SK-N-MC (cell line): ENCODE measurements around the gene CDH23.

Source experiments
- DNase-seq: peaks from one replicate; pipeline ENCODE4 v3.0.0-alpha.2; 2011; ENCODE audit warnings: low read depth, low spot score
- H3K27ac ChIP-seq: fragments of 200-600 bp; sonication (generic); 2 replicates; pipeline ENCODE4 v1.5.1; 2016; ENCODE audit warnings: mixed run types
- H3K36me3 ChIP-seq: fragments of 200-600 bp; sonication (generic); 2 replicates; pipeline ENCODE4 v1.6.1; 2017; ENCODE audit warnings: antibody characterized with exemption, low read length, mixed read lengths; ENCODE audit not compliant: insufficient read depth
- H3K4me3 ChIP-seq: fragments of 200-600 bp; sonication (generic); 2 replicates; pipeline ENCODE4 v1.5.1; 2016
- H3K9ac ChIP-seq: fragments of 200-600 bp; sonication (generic); 2 replicates; pipeline ENCODE4 v1.8.0; 2017; ENCODE audit warnings: mixed run types, mixed read lengths; ENCODE audit not compliant: insufficient read length
- H3K9me3 ChIP-seq: fragments of 200-600 bp; sonication (generic); 2 replicates; pipeline ENCODE4 v1.6.1; 2017; ENCODE audit warnings: low read depth, mild to moderate bottlenecking, antibody characterized with exemption, low read length, moderate library complexity, mixed read lengths
- EZH2 ChIP-seq: fragments of 200-600 bp; sonication (generic); IDR thresholded peaks from one replicate; pipeline ENCODE4 v1.6.1; 2017; ENCODE audit warnings: antibody characterized with exemption
- FOXP2 ChIP-seq: optimal IDR thresholded peaks from 2 replicates; pipeline ENCODE3; 2011; ENCODE audit warnings: mild to moderate bottlenecking, moderate library complexity; ENCODE audit not compliant: insufficient read depth; ENCODE audit errors: extremely low read length, control extremely low read depth
- POLR2AphosphoS5 ChIP-seq: IDR thresholded peaks from 2 replicates; pipeline ENCODE4 v1.6.1; 2012; ENCODE audit warnings: mild to moderate bottlenecking, low read depth, low read length, borderline replicate concordance

The CDH23 gene

DNA sequence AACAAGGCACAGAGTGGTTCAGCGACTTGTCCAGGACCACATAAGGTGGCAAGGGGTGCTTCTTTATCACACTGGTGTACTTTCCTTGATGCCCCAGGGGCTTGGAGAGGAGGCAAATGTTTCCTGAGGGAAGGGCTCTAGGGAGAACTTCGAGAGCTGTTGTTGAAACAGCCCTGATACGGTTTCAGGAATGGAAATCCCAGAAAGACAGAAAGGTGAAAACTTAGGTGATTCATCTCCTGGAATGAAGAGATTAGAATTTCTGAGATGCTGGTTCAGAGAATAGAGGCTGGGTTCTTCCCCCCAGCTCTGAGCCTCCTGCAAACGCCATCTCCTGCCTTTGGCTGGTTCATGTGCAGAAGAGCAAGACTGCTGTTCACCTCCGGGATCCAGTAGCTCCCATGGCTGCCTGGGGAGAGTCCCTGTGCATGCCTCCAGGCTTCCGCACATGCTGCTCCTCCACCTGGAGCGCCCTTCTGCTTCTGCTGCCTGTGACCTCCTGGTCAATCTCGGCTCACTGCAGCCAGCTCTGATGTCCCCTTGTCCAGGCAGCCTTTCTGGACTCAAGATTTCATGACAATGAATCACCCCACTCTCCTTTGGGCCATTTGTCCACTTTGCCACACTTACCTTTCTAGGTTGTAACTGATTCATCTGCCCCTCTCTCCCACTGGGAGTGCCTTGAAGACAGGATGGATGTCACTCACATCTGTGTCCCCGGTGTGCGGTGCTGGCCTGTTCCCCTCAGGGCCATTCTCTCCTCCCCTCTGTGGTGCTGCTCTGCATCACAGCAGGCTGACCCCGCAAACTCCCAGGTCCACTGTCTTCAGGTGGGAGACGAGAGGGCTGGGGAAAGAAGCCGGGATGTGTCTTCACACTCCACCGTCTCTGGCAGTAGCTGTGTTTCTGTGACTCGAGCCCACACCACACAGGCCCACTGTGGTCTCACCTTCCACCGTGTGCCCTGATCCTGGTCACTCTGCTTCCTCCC lies 3.6 kb upstream of the CDH23 start:
- Histone ChIP-seq H3K27ac (no peak overlapping the region), H3K36me3 (no peaks in the 10 kb centered on the region), H3K9ac (no peak overlapping the region), H3K9me3 (no peaks in the 10 kb centered on the region), H3K4me3 (no peak overlapping the region)
- TF ChIP-seq POLR2AphosphoS5: no peak
- no peak for TF ChIP-seq EZH2
- no peak for TF ChIP-seq FOXP2
- no peak for DNase-seq

DNA sequence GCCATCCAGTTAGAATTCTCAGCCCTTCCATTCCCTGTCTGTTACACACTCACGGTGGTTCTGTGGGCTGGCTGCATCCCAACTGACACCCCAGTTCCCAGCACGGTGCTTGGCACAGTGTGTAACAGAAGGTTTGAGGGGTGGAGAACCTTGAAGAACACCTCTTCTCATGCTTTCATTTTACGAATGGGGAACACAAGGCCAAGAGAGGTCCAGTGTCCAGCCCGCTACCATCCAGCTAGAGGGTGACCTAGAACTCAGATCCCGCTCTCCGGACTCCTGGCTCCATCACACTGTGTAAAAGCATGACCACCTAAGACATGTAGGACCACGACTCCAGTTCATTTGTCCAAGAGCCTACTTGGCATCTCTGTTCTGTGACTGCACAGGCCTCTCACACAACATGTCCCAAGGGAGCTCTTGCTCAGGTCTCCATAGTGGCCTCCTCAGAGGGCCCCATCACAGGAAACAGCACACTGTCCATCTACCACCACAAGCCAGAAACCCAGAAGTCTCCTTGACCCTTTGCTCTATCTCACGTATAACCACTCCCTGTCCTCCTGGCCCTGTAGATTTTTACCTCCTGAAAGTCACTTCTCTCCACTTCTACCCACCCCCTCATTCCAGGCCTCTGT lies 2.8 kb upstream of the CDH23 start:
- TF ChIP-seq EZH2 (no peak), POLR2AphosphoS5 (no peak), FOXP2 (no peak)
- H3K4me3 ChIP-seq: no peak overlapping the region
- DNase-seq: no peak
- no peak overlapping the region for H3K27ac ChIP-seq
- no peak overlapping the region for H3K9ac ChIP-seq
- no peaks in the 10 kb centered on the region for H3K9me3 ChIP-seq
- H3K36me3 ChIP-seq: no peaks in the 10 kb centered on the region

DNA sequence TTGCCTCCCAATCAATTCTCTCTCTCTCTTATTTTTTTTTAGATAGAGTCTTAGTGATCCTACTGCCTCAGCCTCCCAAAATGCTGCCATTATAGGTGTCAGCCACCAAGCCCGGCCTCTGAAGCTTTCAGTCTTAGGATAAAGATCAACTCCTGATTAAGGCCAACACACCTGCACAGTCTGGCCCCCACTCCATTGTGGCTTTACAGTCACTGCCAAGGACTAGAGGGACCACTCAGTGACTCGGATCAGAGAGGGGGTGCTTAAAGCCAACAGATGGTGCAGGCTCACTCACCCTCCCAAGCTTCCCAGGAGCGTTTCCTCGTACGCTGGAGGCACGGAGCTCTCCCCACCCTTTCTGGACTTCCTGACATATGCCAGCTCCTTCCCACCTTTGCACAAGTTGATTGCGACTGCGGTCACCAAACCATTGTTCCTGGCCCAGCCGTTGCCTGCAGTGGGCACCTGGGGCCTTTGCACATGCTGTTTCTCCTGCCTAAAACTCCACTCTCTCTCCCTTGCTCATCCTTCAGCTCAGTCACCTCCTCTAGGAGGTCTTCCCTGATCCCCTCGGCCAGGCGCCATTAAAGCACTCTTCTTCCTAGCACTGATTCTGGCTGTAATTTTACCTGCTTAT lies 1.7 kb upstream of the CDH23 start:
- H3K27ac ChIP-seq: no peak overlapping the region
- H3K4me3 ChIP-seq: no peak overlapping the region
- no peak overlapping the region for H3K9ac ChIP-seq
- DNase-seq: no peak
- no peaks in the 10 kb centered on the region for H3K36me3 ChIP-seq
- TF ChIP-seq EZH2 (no peak), FOXP2 (no peak), POLR2AphosphoS5 (no peak)
- H3K9me3 ChIP-seq: no peaks in the 10 kb centered on the region

DNA sequence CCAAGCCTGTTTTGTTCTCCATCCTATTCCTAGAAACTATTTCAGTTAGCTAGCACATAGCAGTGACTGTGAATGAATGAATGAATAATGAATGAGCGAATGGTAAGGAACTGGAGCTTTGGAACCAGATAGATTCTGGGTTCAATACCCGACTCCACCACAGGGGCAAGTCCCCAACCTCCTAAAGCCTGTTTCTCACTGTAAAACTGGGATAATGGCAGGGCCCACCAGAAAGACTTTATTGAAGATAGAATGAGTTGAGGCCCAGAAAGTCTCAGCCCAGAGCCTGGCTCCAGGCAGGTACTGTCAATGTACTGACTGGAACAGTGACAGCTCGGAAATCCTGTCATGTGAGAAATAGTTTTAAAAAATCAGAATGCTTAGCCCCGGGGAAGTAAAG lies 1.1 kb upstream of the CDH23 start:
- H3K9ac ChIP-seq: no peak overlapping the region
- TF ChIP-seq EZH2 (no peak), POLR2AphosphoS5 (no peak), FOXP2 (no peak)

DNA sequence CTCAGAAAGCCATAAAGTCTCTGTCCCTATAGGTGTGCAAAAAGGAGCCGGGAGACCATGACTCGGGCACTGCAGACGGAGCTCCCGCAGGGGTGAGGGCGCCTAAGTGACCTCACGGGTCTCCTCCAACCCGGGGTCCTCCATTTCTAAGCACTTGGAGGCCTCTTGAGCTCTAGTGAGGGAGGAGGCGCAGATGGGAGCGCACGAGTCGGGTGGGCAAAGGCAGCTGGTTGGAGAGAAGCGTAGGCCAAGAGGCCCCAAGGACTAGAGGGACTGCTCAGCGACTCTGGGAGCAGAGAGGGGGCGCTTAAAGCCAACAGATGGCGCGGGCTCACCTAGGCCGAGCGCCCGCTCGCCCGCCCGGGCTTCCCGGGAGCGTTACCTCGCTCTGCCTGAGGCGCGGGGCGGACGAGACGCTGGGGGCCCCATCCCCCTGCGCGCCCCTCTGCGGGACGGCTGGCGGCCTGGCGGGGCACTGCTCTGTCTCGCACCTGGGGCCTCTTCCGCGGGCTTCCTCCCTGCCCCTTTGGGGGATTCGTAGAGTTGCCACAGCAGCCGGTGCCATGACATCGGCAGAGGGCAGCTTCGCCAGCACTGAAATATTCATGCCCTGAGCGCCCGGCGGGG lies 523 bp upstream of the CDH23 start:
- Histone ChIP-seq H3K9me3 (no peaks in the 10 kb centered on the region), H3K9ac (no peak overlapping the region), H3K27ac (no peak overlapping the region), H3K36me3 (no peaks in the 10 kb centered on the region), H3K4me3 (no peak overlapping the region)
- DNase-seq: no peak
- TF ChIP-seq EZH2 (no peak), FOXP2 (no peak), POLR2AphosphoS5 (no peak)

More for the DNA sequence above, 1.1 kb upstream of the CDH23 start:
- no peak for DNase-seq
- Histone ChIP-seq H3K27ac (no peak overlapping the region), H3K36me3 (no peaks in the 10 kb centered on the region), H3K9me3 (no peaks in the 10 kb centered on the region), H3K4me3 (no peak overlapping the region)

DNA sequence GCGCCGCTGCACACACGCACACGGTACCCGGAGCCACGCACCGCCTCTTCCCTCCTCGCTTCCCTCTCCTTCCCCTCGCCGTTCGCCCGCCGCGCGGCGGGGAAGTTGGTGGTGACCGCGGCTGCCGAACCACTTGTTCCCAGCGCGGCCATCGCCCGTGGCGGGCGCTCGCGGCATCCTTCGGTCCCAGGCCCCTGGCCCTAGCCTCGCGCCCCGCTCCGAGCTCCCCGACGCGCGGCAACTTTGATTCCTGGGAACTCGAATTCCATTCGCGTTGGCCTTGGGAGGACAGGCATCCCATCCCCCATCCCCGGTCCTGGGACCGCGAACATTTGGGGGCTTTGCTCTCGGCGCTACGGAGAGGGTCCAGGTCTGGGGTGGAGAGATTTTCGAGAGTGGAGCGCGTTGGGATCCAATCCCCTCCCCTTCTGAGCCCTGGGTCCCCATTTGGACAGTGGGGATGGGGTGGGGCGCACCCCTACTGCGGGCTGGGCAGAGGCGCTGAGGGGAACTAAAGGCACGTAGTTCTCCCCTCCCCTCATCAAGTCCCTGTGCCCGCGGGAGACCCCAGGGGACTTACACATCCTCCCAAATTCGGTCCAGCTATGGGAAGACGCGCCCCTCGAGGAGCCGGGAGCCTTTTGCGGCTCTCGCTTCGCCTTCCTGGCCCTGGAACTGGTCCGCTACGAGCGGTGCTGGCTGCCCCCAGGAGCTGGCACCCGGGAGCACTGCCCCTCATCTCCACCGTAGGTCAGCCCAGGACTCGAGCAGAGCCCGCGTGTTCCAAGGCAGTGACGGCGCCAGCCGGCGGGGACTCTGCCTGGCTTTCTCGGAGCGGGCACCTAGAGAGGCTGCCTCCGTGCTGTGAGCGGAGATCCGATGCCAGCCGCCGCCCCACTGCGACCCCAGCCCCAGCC lies 834 bp downstream of the CDH23 start:
- H3K9me3 ChIP-seq: no peaks in the 10 kb centered on the region
- no peak overlapping the region for H3K27ac ChIP-seq
- DNase-seq: no peak
- H3K4me3 ChIP-seq: peak overlapping the region; percentile 80
- no peak for TF ChIP-seq EZH2
- TF ChIP-seq FOXP2: no peak
- no peak for TF ChIP-seq POLR2AphosphoS5
- H3K9ac ChIP-seq: peak overlapping the region; percentile 37
- no peaks in the 10 kb centered on the region for H3K36me3 ChIP-seq

DNA sequence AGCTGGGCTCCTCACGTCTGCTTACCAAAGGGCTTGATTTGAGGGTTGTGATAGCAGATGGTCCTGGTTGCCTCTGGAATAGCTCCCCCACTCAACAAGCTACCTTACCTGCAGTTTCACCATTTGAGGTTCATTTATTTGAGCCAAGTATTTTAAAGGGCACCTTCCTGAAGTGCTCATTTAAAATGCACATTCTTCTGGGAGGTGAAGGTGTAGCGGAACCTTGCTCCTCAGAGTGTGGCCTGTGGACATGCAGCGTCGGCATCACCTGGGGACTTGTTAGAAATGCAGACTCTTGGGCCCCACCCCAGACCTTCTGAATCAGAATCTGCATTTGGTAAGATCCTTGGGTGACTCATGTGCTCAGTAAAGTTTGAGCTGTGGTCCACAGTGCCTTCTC lies 2.3 kb downstream of the CDH23 start:
- H3K27ac ChIP-seq: no peak overlapping the region
- DNase-seq: no peak
- TF ChIP-seq FOXP2 (no peak), POLR2AphosphoS5 (no peak), EZH2 (no peak)
- peak overlapping the region; percentile 80 for H3K4me3 ChIP-seq
- H3K9me3 ChIP-seq: no peaks in the 10 kb centered on the region
- H3K36me3 ChIP-seq: no peaks in the 10 kb centered on the region
- no peak overlapping the region for H3K9ac ChIP-seq
